Measurements from ENCODE around the gene NEMP2. TPM values are rescaled to one million over a fixed set of nuclear protein-coding genes. Genes with fewer than 3 reads are reported as not detected.

The NEMP2 gene
- total and polyA plus RNA-seq, 8 donors: 8.1 to 22.8 (median 14.0) TPM

DNA sequence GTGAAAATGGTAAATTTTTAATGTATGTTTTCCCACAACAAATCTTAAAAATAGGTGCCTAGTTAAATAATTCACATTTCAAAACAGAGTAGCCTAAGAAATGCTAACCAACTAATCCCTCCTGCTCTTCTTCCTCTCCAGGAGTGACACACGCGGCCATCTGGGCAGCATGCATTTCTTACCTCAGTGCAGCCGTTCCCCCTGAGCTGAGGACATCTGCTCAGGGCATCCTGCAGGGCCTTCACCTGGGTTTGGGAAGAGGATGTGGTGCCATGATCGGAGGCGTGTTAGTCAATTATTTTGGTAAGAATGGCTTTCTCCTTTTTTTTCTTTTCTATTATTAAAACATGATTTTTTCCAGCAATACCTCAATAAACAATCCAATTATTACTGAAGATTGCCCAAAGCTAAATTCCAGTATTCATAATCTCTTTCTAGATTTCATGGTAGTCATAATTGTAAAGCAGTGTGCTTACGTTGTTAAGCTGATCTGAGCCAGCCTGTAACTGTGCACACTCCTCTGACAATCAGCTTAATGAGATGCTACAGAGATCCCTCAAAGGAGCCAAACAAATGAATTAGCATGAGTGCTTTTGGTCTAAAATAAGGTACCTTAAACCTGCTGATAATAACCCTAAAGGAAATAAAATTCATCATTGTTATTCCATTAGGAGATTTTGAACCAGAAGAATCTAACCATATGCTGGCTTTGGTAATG, 45.8 kb downstream of the NEMP2 start:
- TF ChIP-seq, protein P1, sequence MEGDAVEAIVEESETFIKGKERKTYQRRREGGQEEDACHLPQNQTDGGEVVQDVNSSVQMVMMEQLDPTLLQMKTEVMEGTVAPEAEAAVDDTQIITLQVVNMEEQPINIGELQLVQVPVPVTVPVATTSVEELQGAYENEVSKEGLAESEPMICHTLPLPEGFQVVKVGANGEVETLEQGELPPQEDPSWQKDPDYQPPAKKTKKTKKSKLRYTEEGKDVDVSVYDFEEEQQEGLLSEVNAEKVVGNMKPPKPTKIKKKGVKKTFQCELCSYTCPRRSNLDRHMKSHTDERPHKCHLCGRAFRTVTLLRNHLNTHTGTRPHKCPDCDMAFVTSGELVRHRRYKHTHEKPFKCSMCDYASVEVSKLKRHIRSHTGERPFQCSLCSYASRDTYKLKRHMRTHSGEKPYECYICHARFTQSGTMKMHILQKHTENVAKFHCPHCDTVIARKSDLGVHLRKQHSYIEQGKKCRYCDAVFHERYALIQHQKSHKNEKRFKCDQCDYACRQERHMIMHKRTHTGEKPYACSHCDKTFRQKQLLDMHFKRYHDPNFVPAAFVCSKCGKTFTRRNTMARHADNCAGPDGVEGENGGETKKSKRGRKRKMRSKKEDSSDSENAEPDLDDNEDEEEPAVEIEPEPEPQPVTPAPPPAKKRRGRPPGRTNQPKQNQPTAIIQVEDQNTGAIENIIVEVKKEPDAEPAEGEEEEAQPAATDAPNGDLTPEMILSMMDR (IDR thresholded peaks at IDR 0.05): no peak
- peaks cover 0 to 41% of the 10 kb centered on the region in 2 donors for H3K36me3 ChIP-seq
- ATAC-seq: no peak
- no peaks in the 10 kb centered on the region for H3K27me3 ChIP-seq
- H3K27ac ChIP-seq: no peak overlapping the region
- intact Hi-C loops (cut with DNase I): no loop called here
- DNase-seq: no peak
- H3K4me1 ChIP-seq: no peaks in the 10 kb centered on the region
- no peak overlapping the region for H3K4me3 ChIP-seq
- no peaks in the 10 kb centered on the region for H3K9me3 ChIP-seq

DNA sequence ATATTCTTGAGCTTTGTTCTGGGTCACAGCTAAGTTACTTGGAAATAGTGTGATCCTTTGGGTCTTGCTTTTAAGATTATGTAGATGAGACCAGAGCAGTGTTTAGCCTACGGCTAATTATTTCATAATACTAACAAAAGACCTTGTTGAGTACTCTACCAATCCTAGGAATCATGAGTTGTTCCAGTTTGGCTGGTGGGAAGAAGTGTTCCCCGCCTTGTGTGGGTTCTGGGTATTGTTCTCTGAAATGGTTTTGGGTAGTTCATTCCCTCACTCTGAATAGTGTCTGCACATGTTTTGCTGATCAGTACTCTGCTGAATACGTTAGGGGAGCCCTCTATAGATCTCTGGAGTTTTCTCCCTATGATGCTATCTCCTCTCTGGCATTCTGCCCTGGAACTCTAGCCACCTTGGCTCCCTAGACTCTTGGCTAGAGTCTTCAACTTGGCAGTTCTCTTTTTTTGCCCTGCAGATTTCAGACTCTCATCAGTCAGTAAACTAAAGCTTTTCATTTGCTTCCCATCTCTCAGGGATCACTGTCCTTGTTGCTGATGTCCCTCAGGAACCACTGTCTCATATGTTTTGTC, 48.4 kb downstream of the NEMP2 start:
- Histone ChIP-seq H3K36me3 (peaks cover 0 to 27% of the 10 kb centered on the region in 2 donors), H3K27ac (no peak overlapping the region), H3K9me3 (no peaks in the 10 kb centered on the region), H3K4me3 (no peak overlapping the region), H3K27me3 (no peaks in the 10 kb centered on the region), H3K4me1 (no peaks in the 10 kb centered on the region)
- no peak for ATAC-seq
- TF ChIP-seq, protein P1 (IDR thresholded peaks at IDR 0.05): no peak
- intact Hi-C loops (cut with DNase I): no loop called here
- DNase-seq: no peak

DNA sequence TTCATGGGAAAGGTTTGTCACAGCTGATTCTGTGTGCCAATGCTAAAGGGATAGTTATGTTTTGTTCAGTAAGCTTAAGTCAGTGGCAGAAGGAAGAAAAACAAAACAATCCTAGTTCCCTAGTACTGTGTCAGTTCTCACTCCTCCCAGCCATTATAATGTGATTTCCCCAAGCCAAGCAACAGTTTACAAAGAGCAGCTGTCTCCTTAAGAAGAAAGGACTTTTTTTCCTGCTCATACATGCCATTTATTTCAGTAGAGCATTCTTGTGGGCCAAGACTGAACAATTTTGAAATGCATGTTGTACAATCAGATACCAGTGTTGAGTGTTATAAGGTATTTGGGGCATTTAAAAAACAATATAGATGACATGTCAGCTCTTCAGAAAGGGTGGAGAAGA, 52.1 kb downstream of the NEMP2 start:
- Histone ChIP-seq H3K27me3 (no peaks in the 10 kb centered on the region), H3K4me3 (no peak overlapping the region), H3K36me3 (no peaks in the 10 kb centered on the region), H3K4me1 (no peaks in the 10 kb centered on the region), H3K9me3 (no peaks in the 10 kb centered on the region), H3K27ac (no peak overlapping the region)
- intact Hi-C loops (cut with DNase I): no loop called here
- DNase-seq: peak in 2 of 4 donors; percentile 73 to 85
- TF ChIP-seq, protein P1 (IDR thresholded peaks at IDR 0.05): no peak
- ATAC-seq: peak; percentile 31

DNA sequence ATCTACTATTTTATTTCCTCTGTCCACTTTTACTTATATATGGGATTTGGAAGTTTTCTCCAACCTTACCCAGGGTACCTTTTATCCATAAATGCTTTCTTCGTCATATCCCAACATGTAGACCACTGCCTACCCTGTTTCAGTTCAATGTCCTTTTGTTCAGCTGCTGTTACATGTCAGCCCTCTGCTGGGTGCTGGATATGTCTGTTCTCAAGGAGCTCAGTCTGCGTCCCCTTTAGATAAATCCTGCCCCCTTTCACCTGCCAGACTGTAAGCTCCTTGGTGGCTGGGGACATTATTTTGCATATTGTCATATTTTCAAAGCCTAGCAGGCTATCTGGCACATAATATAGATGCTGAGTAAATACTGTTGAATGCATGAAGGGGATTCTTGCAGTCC, 53.2 kb downstream of the NEMP2 start:
- no peak overlapping the region for H3K27ac ChIP-seq
- TF ChIP-seq, protein P1 (IDR thresholded peaks at IDR 0.05): no peak

DNA sequence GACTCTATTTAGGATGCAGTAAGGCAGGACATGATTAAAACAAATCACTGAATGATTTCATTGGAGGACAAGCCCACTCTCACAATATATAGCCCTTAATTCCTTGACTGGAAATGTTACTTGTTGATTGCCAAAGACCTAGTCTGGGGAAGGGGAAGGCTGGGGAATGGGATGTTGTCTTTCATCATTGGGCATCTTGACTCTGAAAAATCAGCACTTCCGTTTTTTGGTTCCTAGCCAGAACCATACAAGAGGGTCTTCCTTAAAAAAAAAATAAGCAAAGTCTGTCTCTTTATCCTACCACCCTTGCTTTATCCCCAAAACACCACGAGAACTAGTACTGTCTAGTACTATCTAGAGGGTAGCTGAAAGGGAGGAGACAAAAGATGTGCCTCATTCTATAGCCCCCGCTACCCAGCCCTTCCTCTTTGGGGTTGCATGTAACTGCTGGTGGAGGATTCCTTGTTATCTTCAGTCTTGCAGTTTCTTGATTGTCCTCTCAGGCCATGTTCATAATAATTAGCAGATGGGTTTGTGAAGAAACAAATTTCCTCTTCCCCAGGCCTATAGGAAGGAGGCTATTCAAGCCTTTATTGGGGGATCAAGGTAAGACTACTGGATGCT, 55.8 kb downstream of the NEMP2 start:
- ATAC-seq (no peak), DNase-seq (no peak)
- H3K4me3 ChIP-seq: no peak overlapping the region
- TF ChIP-seq, protein P1 (IDR thresholded peaks at IDR 0.05): no peak
- H3K27ac ChIP-seq: peak overlapping the region in 1 of 2 donors; percentile 43
- H3K36me3 ChIP-seq: no peaks in the 10 kb centered on the region
- no peaks in the 10 kb centered on the region for H3K27me3 ChIP-seq
- no peaks in the 10 kb centered on the region for H3K4me1 ChIP-seq
- intact Hi-C loops (cut with DNase I): no loop called here
- H3K9me3 ChIP-seq: no peaks in the 10 kb centered on the region

More for the DNA sequence above, 53.2 kb downstream of the NEMP2 start:
- Histone ChIP-seq H3K4me3 (no peak overlapping the region), H3K4me1 (no peaks in the 10 kb centered on the region), H3K36me3 (no peaks in the 10 kb centered on the region), H3K9me3 (no peaks in the 10 kb centered on the region), H3K27me3 (no peaks in the 10 kb centered on the region)
- intact Hi-C loops (cut with DNase I): no loop called here
- DNase-seq (no peak), ATAC-seq (no peak)

Measured in left lung (tissue), 10 donors.